Endodermal cell (in vitro differentiated cells): Measurements from ENCODE around the gene TMCC2. TPM values are rescaled to one million over a fixed set of nuclear protein-coding genes. Genes with fewer than 3 reads are reported as not detected.
A peak's percentile ranks its signal among the peaks of the same experiment; 100 is the strongest.

Source experiments
- DNase-seq: peaks from one replicate; pipeline ENCODE4 v3.0.0-alpha.2; 2017
- H3K27ac ChIP-seq: 2 replicates; pipeline ENCODE4 v1.5.1; 2013; ENCODE audit warnings: mild to moderate bottlenecking, low read depth, low read length, moderate library complexity
- H3K27me3 ChIP-seq: 2 replicates; pipeline ENCODE4 v1.6.1; 2013; ENCODE audit warnings: mild to moderate bottlenecking, low read length, moderate library complexity; ENCODE audit not compliant: insufficient read depth, control insufficient read depth, poor library complexity, severe bottlenecking
- H3K36me3 ChIP-seq: 2 replicates; pipeline ENCODE4 v1.7.0; 2013; ENCODE audit warnings: mild to moderate bottlenecking, low read length, moderate library complexity; ENCODE audit not compliant: control insufficient read depth, insufficient read depth
- H3K4me1 ChIP-seq: one replicate; pipeline ENCODE4 v1.7.0; 2013; ENCODE audit warnings: low read length; ENCODE audit not compliant: control insufficient read depth, insufficient read depth
- H3K4me3 ChIP-seq: 2 replicates; pipeline ENCODE4 v1.5.1; 2013; ENCODE audit warnings: mild to moderate bottlenecking, low read length, moderate library complexity
- H3K9ac ChIP-seq: 2 replicates; pipeline ENCODE4 v1.6.1; 2013; ENCODE audit warnings: mild to moderate bottlenecking, low read length, moderate library complexity; ENCODE audit not compliant: poor library complexity, severe bottlenecking; ENCODE audit errors: extremely low read depth
- H3K9me3 ChIP-seq: 2 replicates; pipeline ENCODE4 v1.6.1; 2013; ENCODE audit warnings: mild to moderate bottlenecking, low read length, moderate library complexity; ENCODE audit not compliant: control insufficient read depth
- H3K27ac Mint-ChIP-seq: 2 replicates; pipeline ENCODE4 v1.8.0; 2020; ENCODE audit warnings: mixed read lengths
- H3K27me3 Mint-ChIP-seq: 2 replicates; pipeline ENCODE4 v1.8.0; 2021; ENCODE audit warnings: mild to moderate bottlenecking, mixed read lengths; ENCODE audit not compliant: insufficient read depth
- H3K36me3 Mint-ChIP-seq: 2 replicates; pipeline ENCODE4 v1.8.0; 2020; ENCODE audit warnings: low read depth, mixed read lengths
- H3K4me1 Mint-ChIP-seq: 2 replicates; pipeline ENCODE4 v1.8.0; 2020; ENCODE audit warnings: mixed read lengths
- H3K4me3 Mint-ChIP-seq: 2 replicates; pipeline ENCODE4 v1.8.0; 2020; ENCODE audit warnings: mild to moderate bottlenecking, moderate library complexity, mixed read lengths
- H3K9me3 Mint-ChIP-seq: 2 replicates; pipeline ENCODE4 v1.8.0; 2020; ENCODE audit warnings: mild to moderate bottlenecking, mixed read lengths
- WGBS, 2 experiments: methylation state at CpG; one replicate each; pipeline versions ENCODE4 v1.1.5 to v1.1.7; 2013; ENCODE audit warnings: missing lambda C conversion rate in 2 of 2, mixed read lengths in 1 of 2; ENCODE audit not compliant: insufficient coverage in 1 of 2, insufficient read length in 1 of 2; 5-methylcytosine and 5-hydroxymethylcytosine counted together
- total RNA-seq, 2 donors: library from RNA; stranded (reverse); fragmentation: NEBNext Ultra II Directional in 1 of 2; extraction: Animal tissue kit (Norgen Biotek cat#: 25700) in 1 of 2; gene quantifications; 2 replicates in 1 of 2; 3 replicates in 1 of 2; pipeline ENCODE4 v1.2.1, GENCODE V29; 2021
- TF ChIP-seq, protein P1 (sequence below): fragments of 200-600 bp; sonication (generic); conservative IDR thresholded peaks from 2 replicates; pipeline ENCODE4 v1.5.0; 2021; ENCODE audit warnings: antibody characterized with exemption, mild to moderate bottlenecking

Gene TMCC2
- total RNA-seq, 2 donors from 2014 or later, result 5.2 to 5.8 TPM

DNA sequence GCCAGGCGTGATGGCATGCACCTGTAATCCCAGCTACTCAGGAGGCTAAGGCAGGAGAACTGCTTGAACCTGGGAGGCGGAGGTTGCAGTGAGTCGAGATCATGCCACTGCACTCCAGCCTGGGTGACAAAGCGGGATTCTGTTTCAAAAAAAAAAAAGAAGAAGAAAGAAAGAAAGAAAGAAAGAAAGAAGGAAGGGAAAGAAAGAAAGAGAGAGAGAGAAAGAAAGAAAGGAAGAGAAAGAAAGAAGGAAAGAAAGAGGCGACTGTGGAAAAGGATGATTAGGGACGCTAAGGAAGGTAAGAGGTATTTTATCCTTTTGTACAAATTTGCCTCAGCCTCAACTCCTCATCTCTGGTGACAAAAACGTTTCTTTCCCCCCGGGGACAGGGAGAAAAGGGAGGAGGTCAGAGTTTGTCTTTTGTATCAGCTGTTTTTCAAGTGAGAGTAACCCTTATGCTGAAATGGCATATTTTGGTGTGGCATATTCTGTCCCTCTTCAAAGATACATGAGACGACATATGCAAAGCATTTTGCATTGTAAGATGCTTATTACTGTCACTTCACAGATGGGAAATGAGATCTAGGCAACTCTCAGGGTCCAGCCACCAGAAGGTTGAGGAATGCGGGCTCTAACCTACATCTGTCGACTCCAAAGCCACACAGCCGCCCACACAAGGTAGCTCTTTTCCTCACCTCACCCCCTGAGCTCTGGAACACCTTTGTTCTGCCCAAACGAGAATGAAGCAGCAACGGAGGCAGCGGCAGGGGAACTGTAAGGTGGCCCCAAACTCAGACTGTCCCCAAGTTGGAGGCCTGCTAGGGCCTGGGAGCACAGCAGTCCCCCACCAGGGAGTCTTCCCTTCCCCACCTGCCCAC, 55.8 kb downstream of the TMCC2 start:
- Mint-ChIP-seq H3K27ac (peak overlapping the region; percentile 61), H3K4me1 (peaks cover 46% of the 10 kb centered on the region)
- peak overlapping the region; percentile 1 for H3K9ac ChIP-seq

DNA sequence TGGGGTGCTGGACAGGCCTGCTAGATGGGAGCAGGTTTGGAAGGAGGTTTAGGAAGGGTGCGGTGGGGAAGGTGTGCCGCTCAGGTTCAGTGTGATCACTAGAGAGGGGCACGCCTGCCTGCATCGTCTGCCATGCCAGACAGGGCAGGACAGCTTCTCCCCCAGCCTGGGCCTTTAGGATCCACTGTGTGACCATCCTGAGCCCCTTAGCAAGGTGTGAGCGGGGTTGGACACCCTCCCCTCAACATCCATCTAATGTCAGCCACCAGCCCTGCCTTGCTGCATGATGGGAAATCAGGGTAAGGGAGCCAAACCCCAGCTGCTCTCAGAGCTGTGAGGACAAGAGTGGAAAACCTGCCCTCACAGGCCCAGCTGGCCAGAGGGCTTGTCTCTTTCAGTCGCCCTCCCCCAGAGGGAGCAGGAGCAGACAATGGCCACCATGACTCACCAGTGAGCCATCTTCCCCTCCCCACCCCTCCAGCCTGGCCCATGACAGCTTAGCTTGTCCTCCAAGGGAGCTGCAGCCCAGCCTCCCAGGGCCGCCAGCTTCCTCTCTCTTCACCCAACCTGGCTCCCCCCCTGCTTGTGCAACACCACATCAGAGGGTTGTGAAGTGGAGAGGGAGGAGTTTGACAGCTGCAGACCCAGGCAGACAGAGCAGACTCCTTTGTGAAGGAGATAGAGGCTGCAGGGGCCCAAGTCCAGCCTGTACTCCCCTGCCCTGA, 56.8 kb downstream of the TMCC2 start:
- Mint-ChIP-seq H3K9me3 (no peaks in the 10 kb centered on the region), H3K4me1 (peaks cover 46% of the 10 kb centered on the region), H3K4me3 (no peak overlapping the region), H3K36me3 (no peaks in the 10 kb centered on the region), H3K27ac (peak overlapping the region; percentile 92), H3K27me3 (no peaks in the 10 kb centered on the region)
- Histone ChIP-seq H3K9me3 (no peaks in the 10 kb centered on the region), H3K27me3 (no peaks in the 10 kb centered on the region), H3K9ac (peak overlapping the region; percentile 1), H3K36me3 (no peaks in the 10 kb centered on the region), H3K27ac (peak overlapping the region; percentile 90), H3K4me1 (peaks cover 25% of the 10 kb centered on the region), H3K4me3 (no peak overlapping the region)
- TF ChIP-seq, protein P1, sequence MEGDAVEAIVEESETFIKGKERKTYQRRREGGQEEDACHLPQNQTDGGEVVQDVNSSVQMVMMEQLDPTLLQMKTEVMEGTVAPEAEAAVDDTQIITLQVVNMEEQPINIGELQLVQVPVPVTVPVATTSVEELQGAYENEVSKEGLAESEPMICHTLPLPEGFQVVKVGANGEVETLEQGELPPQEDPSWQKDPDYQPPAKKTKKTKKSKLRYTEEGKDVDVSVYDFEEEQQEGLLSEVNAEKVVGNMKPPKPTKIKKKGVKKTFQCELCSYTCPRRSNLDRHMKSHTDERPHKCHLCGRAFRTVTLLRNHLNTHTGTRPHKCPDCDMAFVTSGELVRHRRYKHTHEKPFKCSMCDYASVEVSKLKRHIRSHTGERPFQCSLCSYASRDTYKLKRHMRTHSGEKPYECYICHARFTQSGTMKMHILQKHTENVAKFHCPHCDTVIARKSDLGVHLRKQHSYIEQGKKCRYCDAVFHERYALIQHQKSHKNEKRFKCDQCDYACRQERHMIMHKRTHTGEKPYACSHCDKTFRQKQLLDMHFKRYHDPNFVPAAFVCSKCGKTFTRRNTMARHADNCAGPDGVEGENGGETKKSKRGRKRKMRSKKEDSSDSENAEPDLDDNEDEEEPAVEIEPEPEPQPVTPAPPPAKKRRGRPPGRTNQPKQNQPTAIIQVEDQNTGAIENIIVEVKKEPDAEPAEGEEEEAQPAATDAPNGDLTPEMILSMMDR, result no peak
- DNase-seq, result peak; percentile 99
- WGBS, 2 experiments, result 64 to 73% methylated on average over 5 to 7 of the region's 7 CpGs

More for the DNA sequence above, 55.8 kb downstream of the TMCC2 start:
- TF ChIP-seq, protein P1, result no peak
- Histone ChIP-seq H3K4me1 (peaks cover 25% of the 10 kb centered on the region), H3K36me3 (no peaks in the 10 kb centered on the region), H3K27me3 (no peaks in the 10 kb centered on the region), H3K4me3 (no peak overlapping the region), H3K27ac (peak overlapping the region; percentile 90), H3K9me3 (no peaks in the 10 kb centered on the region)
- H3K4me3 Mint-ChIP-seq, result no peak overlapping the region
- H3K27me3 Mint-ChIP-seq, result no peaks in the 10 kb centered on the region
- no peaks in the 10 kb centered on the region for H3K36me3 Mint-ChIP-seq
- WGBS, 2 experiments, result 79 to 91% methylated on average over 5 to 15 of the region's 15 CpGs
- H3K9me3 Mint-ChIP-seq, result no peaks in the 10 kb centered on the region
- DNase-seq, result no peak

DNA sequence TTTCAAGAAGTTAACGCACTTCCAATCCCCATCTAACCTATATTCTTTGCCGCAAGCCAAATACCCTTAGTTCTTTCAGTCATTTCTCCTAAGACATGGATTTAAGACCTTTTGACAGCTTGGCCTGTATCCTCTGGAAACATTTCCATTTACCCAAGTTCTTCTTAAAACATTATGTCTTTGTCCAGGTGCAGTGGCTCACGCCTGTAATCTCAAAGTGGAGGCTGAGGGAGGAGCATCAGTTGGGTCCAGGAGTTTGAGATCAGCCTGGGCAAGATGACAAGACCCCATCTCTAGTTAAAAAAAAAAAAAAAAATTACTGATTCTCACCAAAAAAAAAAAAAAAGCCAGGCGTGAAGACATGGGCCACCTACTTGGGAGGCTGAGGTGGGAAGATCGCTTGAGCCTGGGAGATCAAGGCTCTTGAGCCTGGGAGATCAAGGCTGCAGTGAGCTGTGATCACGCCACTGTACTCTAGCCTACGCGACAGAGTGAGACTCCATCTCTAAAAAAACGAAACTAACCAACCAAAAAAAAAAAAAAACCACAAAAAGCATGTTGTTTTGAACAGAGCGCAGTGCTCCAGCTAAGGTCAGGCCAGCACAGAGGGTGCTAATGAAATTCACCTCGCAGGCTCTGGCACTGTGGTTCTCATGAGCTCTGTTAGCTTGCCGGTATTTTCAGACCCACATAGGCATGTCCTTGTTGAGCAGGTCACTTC, 57.8 kb downstream of the TMCC2 start:
- 60 to 69% methylated on average over 5 to 12 of the region's 12 CpGs for WGBS, 2 experiments
- TF ChIP-seq, protein P1, result no peak
- H3K36me3 ChIP-seq, result no peaks in the 10 kb centered on the region
- H3K9me3 ChIP-seq, result no peaks in the 10 kb centered on the region
- Mint-ChIP-seq H3K27me3 (no peaks in the 10 kb centered on the region), H3K36me3 (no peaks in the 10 kb centered on the region), H3K27ac (peak overlapping the region; percentile 92), H3K4me3 (no peak overlapping the region), H3K4me1 (peaks cover 46% of the 10 kb centered on the region), H3K9me3 (no peaks in the 10 kb centered on the region)
- H3K9ac ChIP-seq, result no peak overlapping the region
- H3K4me1 ChIP-seq, result peaks cover 25% of the 10 kb centered on the region
- no peak overlapping the region for H3K4me3 ChIP-seq
- H3K27me3 ChIP-seq, result no peaks in the 10 kb centered on the region
- H3K27ac ChIP-seq, result peak overlapping the region; percentile 90
- no peak for DNase-seq
